Endodermal cell (in vitro differentiated cells): Measurements from ENCODE around the gene RUNX2. TPM values are rescaled to one million over a fixed set of nuclear protein-coding genes. Genes with fewer than 3 reads are reported as not detected.

Experiments used
- DNase-seq: peaks from one replicate; pipeline ENCODE4 v3.0.0-alpha.2; 2017
- H3K27ac ChIP-seq: 2 replicates; pipeline ENCODE4 v1.5.1; 2013; ENCODE audit warnings: mild to moderate bottlenecking, low read depth, low read length, moderate library complexity
- H3K27me3 ChIP-seq: 2 replicates; pipeline ENCODE4 v1.6.1; 2013; ENCODE audit warnings: mild to moderate bottlenecking, low read length, moderate library complexity; ENCODE audit not compliant: insufficient read depth, control insufficient read depth, poor library complexity, severe bottlenecking
- H3K36me3 ChIP-seq: 2 replicates; pipeline ENCODE4 v1.7.0; 2013; ENCODE audit warnings: mild to moderate bottlenecking, low read length, moderate library complexity; ENCODE audit not compliant: control insufficient read depth, insufficient read depth
- H3K4me1 ChIP-seq: one replicate; pipeline ENCODE4 v1.7.0; 2013; ENCODE audit warnings: low read length; ENCODE audit not compliant: control insufficient read depth, insufficient read depth
- H3K4me3 ChIP-seq: 2 replicates; pipeline ENCODE4 v1.5.1; 2013; ENCODE audit warnings: mild to moderate bottlenecking, low read length, moderate library complexity
- H3K9ac ChIP-seq: 2 replicates; pipeline ENCODE4 v1.6.1; 2013; ENCODE audit warnings: mild to moderate bottlenecking, low read length, moderate library complexity; ENCODE audit not compliant: poor library complexity, severe bottlenecking; ENCODE audit errors: extremely low read depth
- H3K9me3 ChIP-seq: 2 replicates; pipeline ENCODE4 v1.6.1; 2013; ENCODE audit warnings: mild to moderate bottlenecking, low read length, moderate library complexity; ENCODE audit not compliant: control insufficient read depth
- H3K27ac Mint-ChIP-seq: 2 replicates; pipeline ENCODE4 v1.8.0; 2020; ENCODE audit warnings: mixed read lengths
- H3K27me3 Mint-ChIP-seq: 2 replicates; pipeline ENCODE4 v1.8.0; 2021; ENCODE audit warnings: mild to moderate bottlenecking, mixed read lengths; ENCODE audit not compliant: insufficient read depth
- H3K36me3 Mint-ChIP-seq: 2 replicates; pipeline ENCODE4 v1.8.0; 2020; ENCODE audit warnings: low read depth, mixed read lengths
- H3K4me1 Mint-ChIP-seq: 2 replicates; pipeline ENCODE4 v1.8.0; 2020; ENCODE audit warnings: mixed read lengths
- H3K4me3 Mint-ChIP-seq: 2 replicates; pipeline ENCODE4 v1.8.0; 2020; ENCODE audit warnings: mild to moderate bottlenecking, moderate library complexity, mixed read lengths
- H3K9me3 Mint-ChIP-seq: 2 replicates; pipeline ENCODE4 v1.8.0; 2020; ENCODE audit warnings: mild to moderate bottlenecking, mixed read lengths
- WGBS, 2 experiments: methylation state at CpG; one replicate each; pipeline versions ENCODE4 v1.1.5 to v1.1.7; 2013; ENCODE audit warnings: missing lambda C conversion rate in 2 of 2, mixed read lengths in 1 of 2; ENCODE audit not compliant: insufficient coverage in 1 of 2, insufficient read length in 1 of 2; 5-methylcytosine and 5-hydroxymethylcytosine counted together
- total RNA-seq, 2 donors: library from RNA; stranded (reverse); fragmentation: NEBNext Ultra II Directional in 1 of 2; extraction: Animal tissue kit (Norgen Biotek cat#: 25700) in 1 of 2; gene quantifications; 2 replicates in 1 of 2; 3 replicates in 1 of 2; pipeline ENCODE4 v1.2.1, GENCODE V29; 2021
- TF ChIP-seq, protein P1 (sequence below): fragments of 200-600 bp; sonication (generic); conservative IDR thresholded peaks from 2 replicates; pipeline ENCODE4 v1.5.0; 2021; ENCODE audit warnings: antibody characterized with exemption, mild to moderate bottlenecking

RUNX2 gene
- total RNA-seq, 2 donors from 2014 or later, result 0.18 to 0.26 TPM

DNA sequence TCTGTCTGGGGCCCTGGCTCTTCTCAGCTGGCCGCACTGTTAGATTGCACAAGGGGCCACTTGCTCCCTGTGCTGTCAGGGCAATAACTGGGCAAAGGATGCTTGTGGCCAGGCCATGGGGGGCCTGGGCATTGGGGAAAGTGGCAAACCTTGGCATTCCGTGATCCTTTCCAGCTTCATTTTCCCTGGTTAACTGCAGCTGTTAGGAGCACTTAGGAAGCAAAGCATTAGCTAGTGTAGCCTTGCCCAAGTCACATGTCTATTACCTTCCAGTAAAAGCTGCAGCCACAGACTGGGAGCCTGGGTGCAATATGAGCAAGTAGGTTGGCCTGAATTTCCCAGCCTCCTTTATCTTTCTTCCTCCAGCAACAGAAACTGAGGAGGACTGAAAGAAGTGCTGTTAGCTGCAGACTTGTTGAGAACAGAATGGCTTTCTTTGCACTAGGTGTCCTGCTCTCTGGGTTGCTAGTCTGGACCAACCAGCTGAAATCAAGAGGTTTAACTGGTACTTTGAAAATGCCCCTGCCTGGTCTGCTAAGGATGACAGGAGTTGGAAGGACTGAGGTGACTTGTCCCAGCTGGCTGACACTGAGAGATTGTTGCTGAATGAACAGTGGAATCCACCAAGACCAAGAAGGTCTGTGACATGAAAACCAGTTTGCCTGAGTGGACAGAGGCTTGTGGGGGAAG lies 361.9 kb downstream of the RUNX2 start:
- no peaks in the 10 kb centered on the region for H3K27me3 ChIP-seq
- no peak overlapping the region for H3K27ac Mint-ChIP-seq
- H3K36me3 ChIP-seq, result no peaks in the 10 kb centered on the region
- no peaks in the 10 kb centered on the region for H3K27me3 Mint-ChIP-seq
- H3K9me3 ChIP-seq, result no peaks in the 10 kb centered on the region
- no peaks in the 10 kb centered on the region for H3K9me3 Mint-ChIP-seq
- no peak overlapping the region for H3K4me3 ChIP-seq
- no peak overlapping the region for H3K9ac ChIP-seq
- H3K27ac ChIP-seq, result no peak overlapping the region
- TF ChIP-seq, protein P1, sequence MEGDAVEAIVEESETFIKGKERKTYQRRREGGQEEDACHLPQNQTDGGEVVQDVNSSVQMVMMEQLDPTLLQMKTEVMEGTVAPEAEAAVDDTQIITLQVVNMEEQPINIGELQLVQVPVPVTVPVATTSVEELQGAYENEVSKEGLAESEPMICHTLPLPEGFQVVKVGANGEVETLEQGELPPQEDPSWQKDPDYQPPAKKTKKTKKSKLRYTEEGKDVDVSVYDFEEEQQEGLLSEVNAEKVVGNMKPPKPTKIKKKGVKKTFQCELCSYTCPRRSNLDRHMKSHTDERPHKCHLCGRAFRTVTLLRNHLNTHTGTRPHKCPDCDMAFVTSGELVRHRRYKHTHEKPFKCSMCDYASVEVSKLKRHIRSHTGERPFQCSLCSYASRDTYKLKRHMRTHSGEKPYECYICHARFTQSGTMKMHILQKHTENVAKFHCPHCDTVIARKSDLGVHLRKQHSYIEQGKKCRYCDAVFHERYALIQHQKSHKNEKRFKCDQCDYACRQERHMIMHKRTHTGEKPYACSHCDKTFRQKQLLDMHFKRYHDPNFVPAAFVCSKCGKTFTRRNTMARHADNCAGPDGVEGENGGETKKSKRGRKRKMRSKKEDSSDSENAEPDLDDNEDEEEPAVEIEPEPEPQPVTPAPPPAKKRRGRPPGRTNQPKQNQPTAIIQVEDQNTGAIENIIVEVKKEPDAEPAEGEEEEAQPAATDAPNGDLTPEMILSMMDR, result no peak
- WGBS, 2 experiments, result 80 to 90% methylated on average over 2 of the region's 2 CpGs
- no peak for DNase-seq
- H3K4me3 Mint-ChIP-seq, result no peak overlapping the region
- no peaks in the 10 kb centered on the region for H3K36me3 Mint-ChIP-seq
- H3K4me1 Mint-ChIP-seq, result no peaks in the 10 kb centered on the region
- no peaks in the 10 kb centered on the region for H3K4me1 ChIP-seq

DNA sequence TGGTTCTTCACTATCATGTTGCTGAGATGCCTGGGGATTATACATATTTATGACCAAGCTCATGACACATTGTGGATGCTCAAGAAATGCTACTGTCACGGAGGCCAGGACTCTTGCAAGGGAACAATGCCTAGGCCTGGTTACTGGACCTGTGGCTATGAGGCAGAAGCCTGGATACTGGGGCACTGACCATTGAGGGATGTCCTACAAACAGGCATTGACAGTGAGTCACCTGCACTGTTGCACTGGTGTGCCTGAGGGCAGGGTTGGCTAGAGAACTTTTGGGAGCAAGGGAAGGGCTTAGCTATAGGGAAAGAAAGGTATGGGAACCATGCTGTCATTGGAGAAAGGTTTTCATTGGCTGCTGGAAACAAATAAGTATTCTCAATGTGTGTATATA lies 362.7 kb downstream of the RUNX2 start:
- no peaks in the 10 kb centered on the region for H3K27me3 Mint-ChIP-seq
- H3K4me3 Mint-ChIP-seq, result no peak overlapping the region
- Histone ChIP-seq H3K9ac (no peak overlapping the region), H3K9me3 (no peaks in the 10 kb centered on the region), H3K27me3 (no peaks in the 10 kb centered on the region), H3K36me3 (no peaks in the 10 kb centered on the region), H3K27ac (no peak overlapping the region), H3K4me3 (no peak overlapping the region), H3K4me1 (no peaks in the 10 kb centered on the region)
- 89 to 95% methylated on average over 1 of the region's 1 CpG for WGBS, 2 experiments
- H3K27ac Mint-ChIP-seq, result no peak overlapping the region
- no peaks in the 10 kb centered on the region for H3K9me3 Mint-ChIP-seq
- no peaks in the 10 kb centered on the region for H3K4me1 Mint-ChIP-seq
- TF ChIP-seq, protein P1, result no peak
- H3K36me3 Mint-ChIP-seq, result no peaks in the 10 kb centered on the region
- DNase-seq, result no peak

DNA sequence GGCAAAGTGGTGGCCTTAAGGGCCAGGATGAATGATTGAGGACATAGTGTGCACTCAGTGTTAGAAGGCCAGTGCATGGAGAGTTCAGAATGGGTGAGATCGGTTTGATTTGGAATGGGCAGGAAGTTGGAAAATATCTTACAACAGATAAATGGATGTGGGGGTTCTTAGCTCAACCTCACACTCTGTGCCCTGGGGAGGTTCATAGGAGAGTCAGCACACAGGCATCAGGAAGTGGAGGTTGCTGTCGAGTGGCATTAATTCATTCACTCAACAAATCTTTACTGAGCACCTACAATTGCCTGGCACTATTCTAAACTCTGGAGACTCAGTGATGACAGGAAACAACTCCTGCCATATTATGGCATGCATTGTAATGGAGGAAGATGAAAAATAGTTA lies 363.3 kb downstream of the RUNX2 start:
- Histone ChIP-seq H3K27me3 (no peaks in the 10 kb centered on the region), H3K4me1 (no peaks in the 10 kb centered on the region), H3K9ac (no peak overlapping the region), H3K27ac (no peak overlapping the region), H3K36me3 (no peaks in the 10 kb centered on the region), H3K9me3 (no peaks in the 10 kb centered on the region), H3K4me3 (no peak overlapping the region)
- TF ChIP-seq, protein P1, result no peak
- Mint-ChIP-seq H3K27ac (no peak overlapping the region), H3K4me3 (no peak overlapping the region), H3K4me1 (no peaks in the 10 kb centered on the region), H3K9me3 (no peaks in the 10 kb centered on the region), H3K36me3 (no peaks in the 10 kb centered on the region), H3K27me3 (no peaks in the 10 kb centered on the region)
- WGBS, 2 experiments, result 81% methylated on average over 2 of the region's 2 CpGs; no CpG with 5 or more reads in 1 of the 2 experiments
- no peak for DNase-seq
